Fibroblast of skin of abdomen (primary cell): ENCODE measurements around the gene TM9SF1.
A peak's percentile ranks its signal among the peaks of the same experiment; 100 is the strongest.

ENCODE experiments used
- DNase-seq: peaks from one replicate; pipeline ENCODE4 v3.0.0-alpha.2; 2013

Gene TM9SF1

GRCh38 chr14:24150567-24150966 is 44.7 kb downstream of the TM9SF1 start:
- no peak for DNase-seq

- no peak for DNase-seq
Measured at GRCh38 chr14:24150061-24150460, 45.2 kb downstream of the TM9SF1 start.

- no peak for DNase-seq
Measured at GRCh38 chr14:24149302-24149969, 45.8 kb downstream of the TM9SF1 start.

GRCh38 chr14:24147761-24148428 is 47.3 kb downstream of the TM9SF1 start:
- no peak for DNase-seq

- DNase-seq: peak; percentile 98
Measured at GRCh38 chr14:24146978-24147760, 48.1 kb downstream of the TM9SF1 start, which contains the start of gene RNF31. TSS of gene RNF31 (plus strand) at chr14:24147498. CDS start at chr14:24147699, 201 bp downstream.

- DNase-seq: peak; percentile 98
Measured at GRCh38 chr14:24146453-24146977, 48.7 kb downstream of the TM9SF1 start, which contains the start of gene PSME2. TSS of gene PSME2 (minus strand) at chr14:24146610. CDS start at chr14:24146581, 29 bp downstream.

GRCh38 chr14:24145690-24146452 is 49.4 kb downstream of the TM9SF1 start:
- no peak for DNase-seq

GRCh38 chr14:24145219-24145618 is 50.0 kb downstream of the TM9SF1 start:
- no peak for DNase-seq

GRCh38 chr14:24144451-24144850 is 50.8 kb downstream of the TM9SF1 start:
- DNase-seq: no peak

GRCh38 chr14:24143511-24143910 is 51.7 kb downstream of the TM9SF1 start:
- DNase-seq: peak; percentile 47

- peak; percentile 99 for DNase-seq
Measured at GRCh38 chr14:24141097-24141880, 54.0 kb downstream of the TM9SF1 start, which contains the start of gene EMC9. TSS of gene EMC9 (minus strand) at chr14:24141591. CDS start at chr14:24141304, 287 bp downstream.

- DNase-seq: no peak
Measured at GRCh38 chr14:24139272-24139934, 55.8 kb downstream of the TM9SF1 start.
